Spleen (tissue), 11 donors: ENCODE data around the gene ITGBL1. TPM values are rescaled to one million over a fixed set of nuclear protein-coding genes. Genes with fewer than 3 reads are reported as not detected.

Experiments
- DNase-seq: peaks from one replicate; pipeline ENCODE4 v3.0.0-alpha.2; 2020
- H3K27ac ChIP-seq, 8 donors: fragments of 200-600 bp; sonication (generic) in 7 of 8; 1 replicate in 4 of 8; 2 replicates in 4 of 8; pipeline versions ENCODE4 v1.5.0 to v1.8.0; 2016 to 2021; ENCODE audit warnings: inconsistent platforms in 4 of 8, mild to moderate bottlenecking in 4 of 8, moderate library complexity in 1 of 8
- H3K27me3 ChIP-seq, 7 donors: fragments of 200-600 bp; sonication (generic) in 6 of 7; replicated peaks in 1 of 7; 1 replicate in 4 of 7; 2 replicates in 3 of 7; pipeline versions ENCODE4 v1.5.0 to v1.8.0; 2016 to 2021; ENCODE audit warnings: inconsistent platforms in 3 of 7, mild to moderate bottlenecking in 1 of 7
- H3K36me3 ChIP-seq, 6 donors: fragments of 200-600 bp; sonication (generic) in 5 of 6; 1 replicate in 4 of 6; 2 replicates in 2 of 6; pipeline versions ENCODE4 v1.5.0 to v1.8.0; 2016 to 2021; ENCODE audit warnings: inconsistent platforms in 2 of 6
- H3K4me1 ChIP-seq, 6 donors: fragments of 200-600 bp; sonication (generic) in 5 of 6; 1 replicate in 3 of 6; 2 replicates in 3 of 6; pipeline versions ENCODE4 v1.5.0 to v1.8.0; 2016 to 2021; ENCODE audit warnings: inconsistent platforms in 3 of 6
- H3K4me3 ChIP-seq, 8 donors: fragments of 200-600 bp; sonication (generic) in 7 of 8; 1 replicate in 4 of 8; 2 replicates in 4 of 8; pipeline versions ENCODE4 v1.5.0 to v1.8.0; 2016 to 2021; ENCODE audit warnings: inconsistent platforms in 4 of 8, mild to moderate bottlenecking in 4 of 8, moderate library complexity in 2 of 8
- H3K9me3 ChIP-seq, 8 donors: fragments of 200-600 bp; sonication (generic) in 7 of 8; 1 replicate in 4 of 8; 2 replicates in 4 of 8; pipeline versions ENCODE4 v1.5.0 to v1.8.0; 2016 to 2021; ENCODE audit warnings: inconsistent platforms in 4 of 8
- POLR2A ChIP-seq, 3 donors: fragments of 450-650 bp; IDR thresholded peaks; one replicate each; pipeline ENCODE4 v1.5.1; 2017; ENCODE audit warnings: antibody characterized with exemption in 3 of 3, mild to moderate bottlenecking in 1 of 3
- POLR2AphosphoS5 ChIP-seq, 3 donors: sonication (generic); formaldehyde crosslinking; IDR thresholded peaks; one replicate each; pipeline ENCODE4 v1.5.1; 2017; ENCODE audit warnings: antibody characterized with exemption in 3 of 3
- WGBS, 5 donors: extraction: QIAGEN DNeasy Blood & Tissue Kit in 3 of 5; methylation state at CpG; one replicate each; pipeline versions ENCODE4 v1.1.5 to v1.1.7; 2013 to 2018; 5-methylcytosine and 5-hydroxymethylcytosine counted together
- intact Hi-C: fragments of 100-400 bp; cut with DNase I; formaldehyde crosslinking; loops from one replicate; pipeline ENCODE4 v1.15.0; 2023; ENCODE audit warnings: low total_unique reads
- polyA plus RNA-seq, 3 donors: library from polyadenylated mRNA; stranded (reverse); fragments of 200-250 nt; gene quantifications; one replicate each; pipeline ENCODE4 v1.2.1, GENCODE V29; 2013
- total RNA-seq, 7 donors: library from RNA; depleted of rRNA in 3 of 7; stranded (reverse); fragments of >200 nt in 3 of 7; fragmentation: NEBNext Ultra II Directional in 4 of 7; extraction: Animal tissue kit (Norgen Biotek cat#: 25700) in 4 of 7; gene quantifications; one replicate each; pipeline versions ENCODE4 v1.1.0 to v1.2.1, GENCODE V29; 2016 to 2021
- TF ChIP-seq, protein P1 (sequence below), 11 experiments: fragments of 200-600 bp in 7 of 11; fragments of 450-650 bp in 4 of 11; sonication (generic) in 4 of 11; IDR thresholded peaks in 8 of 11; conservative IDR thresholded peaks in 3 of 11; 1 replicate in 7 of 11; 2 replicates in 4 of 11; pipeline versions ENCODE4 v1.4.0 to v1.8.0; 2016 to 2021; ENCODE audit warnings: antibody characterized with exemption in 11 of 11, inconsistent platforms in 4 of 11, mild to moderate bottlenecking in 1 of 11
- donor health status: healthy with polysubstance abuse.
- donor health status: DM: no; HTN: no; CAD: no; lungs with moderate emphysema.
- donor health status: DM: no; HTN: no; CAD: no.
- donor health status: Bipolar disorder and iron deficiency.
- donor health status: healthy.
- donor health status: DM: no; HTN: no; CAD: no.
- donor health status: DM: yes; HTN: yes; CAD: no.

The ITGBL1 gene
- total and polyA plus RNA-seq, 10 donors, result 0.48 to 1.6 (median 0.97) TPM; not detected in 1

DNA sequence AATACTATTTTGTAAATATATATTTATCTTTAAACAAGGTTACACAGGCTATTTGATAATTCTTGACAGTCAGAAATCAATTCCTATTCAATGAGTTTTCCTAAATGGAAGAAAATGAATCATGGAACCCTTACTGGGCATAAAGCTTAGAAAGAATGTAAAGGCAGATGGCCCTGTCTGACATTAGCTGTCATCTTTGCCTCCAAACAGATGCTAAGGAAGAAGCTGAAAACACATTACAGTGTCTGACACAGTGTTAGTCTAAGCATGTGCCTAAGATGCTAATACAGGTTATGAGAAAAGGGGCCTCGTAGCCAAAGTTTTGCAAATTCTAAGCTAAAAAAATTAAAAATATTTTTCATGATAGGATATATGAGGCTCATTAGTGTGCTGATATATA is 112.8 kb downstream of the ITGBL1 start:
- intact Hi-C loops, result no loop called here
- no peak overlapping the region for H3K4me3 ChIP-seq
- H3K36me3 ChIP-seq, result no peaks in the 10 kb centered on the region
- no peaks in the 10 kb centered on the region for H3K4me1 ChIP-seq
- no peaks in the 10 kb centered on the region for H3K9me3 ChIP-seq
- H3K27me3 ChIP-seq, result no peaks in the 10 kb centered on the region
- TF ChIP-seq POLR2AphosphoS5 (IDR thresholded peaks at IDR 0.05), result no peak
- TF ChIP-seq, protein P1, sequence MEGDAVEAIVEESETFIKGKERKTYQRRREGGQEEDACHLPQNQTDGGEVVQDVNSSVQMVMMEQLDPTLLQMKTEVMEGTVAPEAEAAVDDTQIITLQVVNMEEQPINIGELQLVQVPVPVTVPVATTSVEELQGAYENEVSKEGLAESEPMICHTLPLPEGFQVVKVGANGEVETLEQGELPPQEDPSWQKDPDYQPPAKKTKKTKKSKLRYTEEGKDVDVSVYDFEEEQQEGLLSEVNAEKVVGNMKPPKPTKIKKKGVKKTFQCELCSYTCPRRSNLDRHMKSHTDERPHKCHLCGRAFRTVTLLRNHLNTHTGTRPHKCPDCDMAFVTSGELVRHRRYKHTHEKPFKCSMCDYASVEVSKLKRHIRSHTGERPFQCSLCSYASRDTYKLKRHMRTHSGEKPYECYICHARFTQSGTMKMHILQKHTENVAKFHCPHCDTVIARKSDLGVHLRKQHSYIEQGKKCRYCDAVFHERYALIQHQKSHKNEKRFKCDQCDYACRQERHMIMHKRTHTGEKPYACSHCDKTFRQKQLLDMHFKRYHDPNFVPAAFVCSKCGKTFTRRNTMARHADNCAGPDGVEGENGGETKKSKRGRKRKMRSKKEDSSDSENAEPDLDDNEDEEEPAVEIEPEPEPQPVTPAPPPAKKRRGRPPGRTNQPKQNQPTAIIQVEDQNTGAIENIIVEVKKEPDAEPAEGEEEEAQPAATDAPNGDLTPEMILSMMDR (IDR thresholded peaks at IDR 0.05 in 8 of 11, conservative IDR thresholded peaks at IDR 0.05 in 3 of 11), result no peak
- no peak for TF ChIP-seq POLR2A (IDR thresholded peaks at IDR 0.05)
- WGBS, 5 donors, result 68 to 93% (median 81%) methylated on average over 1 of the region's 1 CpG
- no peak overlapping the region for H3K27ac ChIP-seq
- no peak for DNase-seq

DNA sequence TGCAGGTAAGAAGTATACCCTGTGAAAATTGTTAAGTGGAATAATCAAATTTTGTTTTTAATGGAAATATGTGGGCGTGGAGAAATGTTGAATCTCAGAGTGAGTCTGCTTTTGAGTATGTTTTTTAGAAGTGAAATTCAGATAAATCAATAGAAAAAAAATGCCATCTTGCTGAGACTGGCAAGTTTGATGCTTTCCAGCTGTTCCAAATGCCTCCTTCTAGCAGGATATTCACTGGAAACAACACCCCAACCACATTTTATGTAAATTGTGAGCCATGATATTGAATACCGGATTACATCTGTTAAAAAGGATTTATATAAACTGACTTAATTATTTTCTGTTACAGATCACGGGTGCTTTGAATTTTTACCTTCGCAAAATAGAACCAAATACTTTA is 115.4 kb downstream of the ITGBL1 start:
- 71 to 89% (median 80%) methylated on average over 4 of the region's 4 CpGs for WGBS, 5 donors
- TF ChIP-seq, protein P1 (IDR thresholded peaks at IDR 0.05 in 8 of 11, conservative IDR thresholded peaks at IDR 0.05 in 3 of 11), result no peak
- no peak for TF ChIP-seq POLR2A (IDR thresholded peaks at IDR 0.05)
- no peak for TF ChIP-seq POLR2AphosphoS5 (IDR thresholded peaks at IDR 0.05)

DNA sequence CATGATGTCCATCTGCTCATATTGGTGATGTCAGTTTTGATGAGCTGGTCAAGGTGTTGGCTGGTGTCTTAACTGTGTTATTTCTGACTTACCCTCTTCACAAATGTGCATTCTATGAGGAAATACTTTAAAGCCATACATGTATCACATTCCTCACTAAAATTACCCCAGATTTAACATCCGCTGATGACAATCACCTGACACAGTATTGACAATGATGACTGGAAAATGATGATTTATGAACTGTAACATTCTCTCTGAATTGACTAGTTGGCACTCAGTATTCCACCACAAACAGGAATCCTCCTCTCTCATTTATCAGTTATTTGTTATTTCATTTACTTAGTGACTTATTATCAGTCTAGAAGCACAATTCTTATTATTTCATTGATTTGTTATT is 117.3 kb downstream of the ITGBL1 start:
- no peaks in the 10 kb centered on the region for H3K4me1 ChIP-seq
- no peak overlapping the region for H3K4me3 ChIP-seq
- no peak for DNase-seq
- no peaks in the 10 kb centered on the region for H3K9me3 ChIP-seq
- TF ChIP-seq, protein P1 (IDR thresholded peaks at IDR 0.05 in 8 of 11, conservative IDR thresholded peaks at IDR 0.05 in 3 of 11), result no peak
- TF ChIP-seq POLR2AphosphoS5 (IDR thresholded peaks at IDR 0.05) (no peak), POLR2A (IDR thresholded peaks at IDR 0.05) (no peak)
- WGBS, 5 donors, result 86 to 97% (median 88%) methylated on average over 1 of the region's 1 CpG
- no peaks in the 10 kb centered on the region for H3K27me3 ChIP-seq
- H3K27ac ChIP-seq, result no peak overlapping the region
- H3K36me3 ChIP-seq, result no peaks in the 10 kb centered on the region
- intact Hi-C loops, result no loop called here

More for the DNA sequence above, 115.4 kb downstream of the ITGBL1 start:
- no peak for DNase-seq
- Histone ChIP-seq H3K36me3 (no peaks in the 10 kb centered on the region), H3K4me1 (no peaks in the 10 kb centered on the region), H3K9me3 (no peaks in the 10 kb centered on the region), H3K27ac (no peak overlapping the region), H3K4me3 (no peak overlapping the region), H3K27me3 (no peaks in the 10 kb centered on the region)
- intact Hi-C loops, result no loop called here

DNA sequence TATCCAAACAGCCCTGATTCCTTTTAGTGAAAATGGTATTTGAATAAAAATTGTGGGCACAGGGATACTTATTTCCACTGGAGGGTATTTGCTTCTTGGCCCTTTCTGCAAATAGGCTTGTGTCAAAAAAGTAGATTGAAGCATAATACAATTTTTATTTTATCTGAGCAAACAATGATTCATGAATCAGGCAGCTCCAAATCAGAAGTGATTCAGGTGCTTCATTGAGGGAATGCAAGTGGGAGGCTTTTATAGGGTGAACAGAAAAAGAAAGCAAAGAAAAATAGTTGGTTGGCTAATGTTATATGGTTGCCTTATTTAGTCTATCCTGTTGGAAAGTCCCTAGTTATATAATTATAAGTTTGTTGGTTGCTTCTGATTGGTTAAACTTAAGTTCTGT is 117.9 kb downstream of the ITGBL1 start:
- H3K36me3 ChIP-seq, result no peaks in the 10 kb centered on the region
- H3K27ac ChIP-seq, result no peak overlapping the region
- intact Hi-C loops, result no loop called here
- no peak for DNase-seq
- TF ChIP-seq POLR2A (IDR thresholded peaks at IDR 0.05), result no peak
- TF ChIP-seq, protein P1 (IDR thresholded peaks at IDR 0.05 in 8 of 11, conservative IDR thresholded peaks at IDR 0.05 in 3 of 11), result no peak
- TF ChIP-seq POLR2AphosphoS5 (IDR thresholded peaks at IDR 0.05), result no peak
- H3K4me1 ChIP-seq, result no peaks in the 10 kb centered on the region
- no peaks in the 10 kb centered on the region for H3K9me3 ChIP-seq
- H3K27me3 ChIP-seq, result no peaks in the 10 kb centered on the region
- no peak overlapping the region for H3K4me3 ChIP-seq
